Osteoblast (primary cell): ENCODE results near the gene PROC. TPM values are rescaled to one million over a fixed set of nuclear protein-coding genes. Genes with fewer than 3 reads are reported as not detected.

Experiments
- DNase-seq: peaks from one replicate; pipeline ENCODE4 v3.0.0; 2011; ENCODE audit warnings: low spot score, mixed read lengths; ENCODE audit not compliant: insufficient read length; ENCODE audit errors: missing footprints
- H2AFZ ChIP-seq: 2 replicates; pipeline ENCODE4 v1.6.0; 2011; ENCODE audit warnings: mild to moderate bottlenecking, low read length
- H3K27ac ChIP-seq: 2 replicates; pipeline ENCODE4 v1.5.1; 2011; ENCODE audit warnings: mild to moderate bottlenecking, low read depth, low read length, moderate library complexity
- H3K27me3 ChIP-seq: 2 replicates; pipeline ENCODE4 v1.6.0; 2012; ENCODE audit warnings: mild to moderate bottlenecking, control low read depth, inconsistent platforms, low read length, moderate library complexity; ENCODE audit not compliant: insufficient read depth
- H3K36me3 ChIP-seq: 2 replicates; pipeline ENCODE4 v1.5.1; 2011; ENCODE audit warnings: mild to moderate bottlenecking, low read length, control low read depth, moderate library complexity; ENCODE audit not compliant: insufficient read depth
- H3K4me1 ChIP-seq: 2 replicates; pipeline ENCODE4 v1.5.1; 2011; ENCODE audit warnings: mild to moderate bottlenecking, low read length, control low read depth, moderate library complexity; ENCODE audit not compliant: insufficient read depth
- H3K4me2 ChIP-seq: 2 replicates; pipeline ENCODE4 v1.6.0; 2011; ENCODE audit warnings: mild to moderate bottlenecking, low read length; ENCODE audit not compliant: insufficient read depth
- H3K4me3 ChIP-seq: fragments of 200-600 bp; sonication (generic); 3 replicates; pipeline ENCODE4 v1.5.1; 2012; ENCODE audit warnings: mild to moderate bottlenecking, low read length, inconsistent platforms; ENCODE audit not compliant: insufficient read depth
- H3K79me2 ChIP-seq: 2 replicates; pipeline ENCODE4 v1.6.0; 2012; ENCODE audit warnings: mild to moderate bottlenecking, low read length, control low read depth, inconsistent platforms; ENCODE audit not compliant: insufficient read depth
- H3K9me3 ChIP-seq: 2 replicates; pipeline ENCODE4 v1.5.1; 2011; ENCODE audit warnings: low read depth, low read length, control low read depth
- H4K20me1 ChIP-seq: 2 replicates; pipeline ENCODE4 v1.6.0; 2012; ENCODE audit warnings: mild to moderate bottlenecking, low read length, control low read depth; ENCODE audit not compliant: insufficient read depth
- CTCF ChIP-seq: IDR thresholded peaks from 2 replicates; pipeline ENCODE4 v1.5.1; 2011; ENCODE audit warnings: mild to moderate bottlenecking, low read depth, low read length, moderate library complexity; ENCODE audit errors: extremely low read depth
- total RNA-seq: library from RNA; depleted of rRNA; stranded (reverse); fragments of >200 nt; gene quantifications from 2 replicates; pipeline ENCODE4 v1.2.3, GENCODE V29; 2012

The PROC gene
- total RNA-seq, 1 donor, result not detected

- no peak for TF ChIP-seq CTCF
- Histone ChIP-seq H4K20me1 (peaks cover 30% of the 10 kb centered on the region), H2AFZ (peak overlapping the region; percentile 84), H3K79me2 (peaks cover 53% of the 10 kb centered on the region), H3K27me3 (no peaks in the 10 kb centered on the region), H3K27ac (peak overlapping the region; percentile 95), H3K9me3 (no peaks in the 10 kb centered on the region), H3K4me1 (peaks cover 22% of the 10 kb centered on the region), H3K4me2 (peak overlapping the region; percentile 100), H3K36me3 (no peaks in the 10 kb centered on the region), H3K4me3 (peak overlapping the region; percentile 88)
- peak; percentile 94 for DNase-seq
Measured at GRCh38 chr2:127386764-127387654, 31.2 kb upstream of the PROC start.

- H3K36me3 ChIP-seq, result no peaks in the 10 kb centered on the region
- peaks cover 23% of the 10 kb centered on the region for H4K20me1 ChIP-seq
- H2AFZ ChIP-seq, result peak within 1 kb of the TSS; percentile 84
- TF ChIP-seq CTCF, result no peak
- H3K79me2 ChIP-seq, result peaks cover 44% of the 10 kb centered on the region
- H3K27ac ChIP-seq, result peak within 1 kb of the TSS; percentile 95
- H3K4me1 ChIP-seq, result peaks cover 30% of the 10 kb centered on the region
- peak; percentile 99 for DNase-seq
- H3K4me2 ChIP-seq, result peak within 1 kb of the TSS; percentile 100
- H3K4me3 ChIP-seq, result peak within 1 kb of the TSS; percentile 88
- H3K9me3 ChIP-seq, result no peaks in the 10 kb centered on the region
- H3K27me3 ChIP-seq, result no peaks in the 10 kb centered on the region
Measured at GRCh38 chr2:127387655-127388422, 30.4 kb upstream of the PROC start, which contains the start of gene MAP3K2. Gene MAP3K2 (minus strand): TSS chr2:127387975. CDS start chr2:127343129, 44,846 bp downstream.

- Histone ChIP-seq H3K9me3 (no peaks in the 10 kb centered on the region), H3K79me2 (peaks cover 37% of the 10 kb centered on the region), H3K36me3 (no peaks in the 10 kb centered on the region), H3K4me2 (peak overlapping the region; percentile 83), H4K20me1 (peaks cover 16% of the 10 kb centered on the region), H3K27me3 (no peaks in the 10 kb centered on the region), H3K4me1 (peaks cover 34% of the 10 kb centered on the region), H2AFZ (peak overlapping the region; percentile 78), H3K4me3 (peak overlapping the region; percentile 88), H3K27ac (peak overlapping the region; percentile 85)
- TF ChIP-seq CTCF, result no peak
- DNase-seq, result peak; percentile 69
Measured at GRCh38 chr2:127388423-127389164, 29.6 kb upstream of the PROC start.
